ENCODE data around the gene BABAM2.
"Not testable (repeated sequence)": the region's sequence is repeated elsewhere in the genome, so short reads cannot be mapped to it uniquely, and the experiment has no call there.

Gene BABAM2

GRCh38 chr2:28080911-28081310, 190.4 kb downstream of the BABAM2 start:
- DNase-seq (ENCODE audit: low spot score): no peak

GRCh38 chr2:28082131-28082530, 191.6 kb downstream of the BABAM2 start:
- no peak for DNase-seq (ENCODE audit: low spot score)

DNA sequence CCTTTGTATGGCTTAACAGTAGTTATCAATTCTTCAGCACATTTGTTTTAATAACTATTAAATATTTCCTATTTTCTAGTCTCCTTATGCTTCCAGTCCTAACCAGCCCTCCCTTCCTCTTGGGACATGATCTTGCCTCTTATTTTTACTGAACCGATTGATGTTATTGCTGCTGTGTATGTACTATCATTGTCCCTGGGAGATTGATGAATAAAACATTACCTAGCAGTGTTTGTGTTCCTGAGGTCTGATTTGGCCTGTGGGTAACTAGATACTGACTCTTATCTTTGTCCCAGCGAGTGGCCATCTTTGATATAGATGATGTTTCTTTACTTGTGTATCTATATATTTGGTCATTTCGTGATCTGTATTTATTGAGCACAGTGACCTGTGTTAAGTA, 192.9 kb downstream of the BABAM2 start:
- DNase-seq (ENCODE audit: low spot score): no peak

GRCh38 chr2:28084564-28084963, 194.0 kb downstream of the BABAM2 start:
- DNase-seq (ENCODE audit: low spot score): no peak

DNA sequence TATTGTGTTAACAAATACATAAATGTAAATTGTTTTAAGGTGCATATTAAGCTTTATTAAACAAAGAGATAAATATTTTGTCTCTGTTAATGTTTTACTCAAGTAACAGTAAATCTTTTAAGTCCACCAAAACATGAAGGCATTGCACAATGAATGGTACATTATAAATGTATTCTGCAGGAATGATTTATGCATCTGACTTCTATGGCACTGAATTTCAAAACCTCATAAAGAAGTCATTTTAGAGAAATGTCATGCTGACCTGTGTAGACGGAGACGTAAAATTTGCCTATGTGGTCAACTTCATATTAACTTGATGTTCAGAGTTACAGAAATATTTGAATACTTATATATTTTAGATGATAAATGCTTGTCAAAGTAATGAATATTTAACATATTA, 194.7 kb downstream of the BABAM2 start:
- DNase-seq (ENCODE audit: low spot score): no peak

- no peak for DNase-seq (ENCODE audit: low spot score)
Observed at GRCh38 chr2:28086611-28087010, 196.1 kb downstream of the BABAM2 start.

GRCh38 chr2:28088970-28089369, 198.4 kb downstream of the BABAM2 start:
- DNase-seq (ENCODE audit: low spot score): no peak

DNA sequence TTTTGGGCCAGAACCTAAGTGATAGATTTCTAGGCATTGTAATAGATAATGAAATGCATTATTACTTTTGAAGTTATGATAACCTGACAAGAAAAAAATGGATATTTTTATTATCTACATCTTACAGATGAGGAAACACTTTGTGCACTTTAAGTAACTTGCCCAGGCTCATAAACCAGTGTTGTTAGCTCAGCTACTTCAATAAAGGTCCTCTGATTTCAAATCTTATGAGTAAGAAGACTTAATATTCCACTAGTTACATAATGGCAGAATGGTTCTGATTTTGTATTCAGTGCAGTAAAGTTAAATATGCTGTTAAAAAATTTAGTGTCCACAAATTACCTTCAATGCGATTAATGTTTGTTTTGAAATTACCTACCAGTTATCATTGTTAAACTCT, 199.0 kb downstream of the BABAM2 start:
- DNase-seq (ENCODE audit: low spot score): no peak

GRCh38 chr2:28093308-28093707, 202.8 kb downstream of the BABAM2 start:
- DNase-seq (ENCODE audit: low spot score): no peak

DNA sequence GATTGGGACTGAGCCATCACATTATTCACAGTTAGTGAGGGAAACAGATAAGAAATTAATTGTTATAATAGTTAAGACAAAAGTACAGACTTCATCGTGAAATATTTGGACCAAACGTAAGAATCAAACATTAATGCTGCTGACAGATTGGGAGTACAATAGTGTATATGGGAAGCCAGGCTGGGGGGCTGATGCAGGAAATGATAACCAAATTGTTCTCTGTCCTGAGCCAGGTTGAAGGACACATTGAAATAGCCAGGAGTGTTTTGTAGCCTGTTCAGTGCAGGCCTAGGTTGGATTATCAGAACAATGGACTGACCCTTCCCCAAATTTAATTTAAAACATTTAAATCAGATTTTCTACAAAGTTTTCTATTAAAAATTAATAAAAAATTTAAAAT, 203.2 kb downstream of the BABAM2 start:
- DNase-seq (ENCODE audit: low spot score): no peak

DNA sequence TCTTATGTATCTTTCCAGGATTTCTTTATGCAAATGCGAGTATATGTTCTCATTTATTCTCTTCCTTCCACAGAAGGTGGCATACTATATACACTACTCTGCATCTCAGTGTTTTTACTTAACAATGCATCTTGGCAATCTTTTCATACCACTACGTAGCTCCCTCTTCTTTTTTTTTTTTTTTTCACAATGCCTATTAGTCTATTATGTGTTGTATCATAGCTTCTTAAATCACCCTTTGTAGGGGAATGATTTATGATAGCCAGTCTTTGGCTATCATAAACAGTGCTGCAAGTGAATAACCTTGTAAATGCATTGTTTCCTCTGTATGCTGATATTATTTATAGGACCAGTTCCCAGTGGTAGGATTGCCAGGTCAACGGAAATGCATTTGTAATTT, 204.2 kb downstream of the BABAM2 start:
- no peak for DNase-seq (ENCODE audit: low spot score)

GRCh38 chr2:28095622-28096021, 205.1 kb downstream of the BABAM2 start:
- DNase-seq (ENCODE audit: low spot score): no peak

- no peak for DNase-seq (ENCODE audit: low spot score)
Observed at GRCh38 chr2:28096421-28096820, 205.9 kb downstream of the BABAM2 start.

GRCh38 chr2:28098501-28099225, 208.1 kb downstream of the BABAM2 start:
- no peak for DNase-seq (ENCODE audit: low spot score)

DNA sequence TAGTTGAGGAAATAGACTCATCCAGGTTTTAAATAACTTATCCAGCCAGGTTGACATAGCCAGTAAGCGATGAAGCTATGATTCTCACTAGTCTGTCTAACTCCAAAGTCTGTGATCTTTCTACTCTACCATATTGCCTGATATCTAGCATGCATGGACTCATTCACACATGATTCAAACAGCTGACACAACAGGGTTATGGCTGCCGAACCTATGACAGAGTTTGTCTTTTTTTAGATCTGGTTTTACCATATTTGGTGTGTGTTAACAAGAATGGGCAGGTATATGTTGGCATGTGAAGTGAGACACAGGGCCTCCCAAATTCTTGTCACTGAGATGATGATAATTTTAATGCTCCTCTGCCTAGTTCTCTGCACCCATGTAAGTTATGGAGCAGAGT, 210.6 kb downstream of the BABAM2 start:
- no peak for DNase-seq (ENCODE audit: low spot score)

GRCh38 chr2:28101892-28102291, 211.4 kb downstream of the BABAM2 start:
- DNase-seq (ENCODE audit: low spot score): no peak

GRCh38 chr2:28102455-28102874, 211.9 kb downstream of the BABAM2 start:
- no peak for DNase-seq (ENCODE audit: low spot score)

DNA sequence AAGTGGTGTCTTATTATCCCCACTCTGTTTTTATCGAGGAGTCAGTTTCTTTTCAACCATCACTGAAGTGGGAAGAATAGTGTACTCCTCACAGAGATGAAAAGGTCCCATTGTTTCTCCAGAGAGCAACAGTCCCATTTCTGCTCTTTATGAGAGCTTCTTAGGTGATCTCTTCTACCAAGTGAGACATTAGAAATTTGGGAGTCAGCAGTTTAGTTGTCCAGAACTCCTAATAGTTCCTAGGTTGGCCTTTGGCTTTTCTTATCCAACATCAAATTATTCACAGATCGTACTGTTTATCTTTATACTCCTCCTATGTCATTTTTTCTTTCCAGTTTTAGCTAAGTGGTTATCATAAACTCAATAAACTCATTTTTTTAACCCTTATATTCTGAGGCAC, 213.1 kb downstream of the BABAM2 start:
- no peak for DNase-seq (ENCODE audit: low spot score)

DNA sequence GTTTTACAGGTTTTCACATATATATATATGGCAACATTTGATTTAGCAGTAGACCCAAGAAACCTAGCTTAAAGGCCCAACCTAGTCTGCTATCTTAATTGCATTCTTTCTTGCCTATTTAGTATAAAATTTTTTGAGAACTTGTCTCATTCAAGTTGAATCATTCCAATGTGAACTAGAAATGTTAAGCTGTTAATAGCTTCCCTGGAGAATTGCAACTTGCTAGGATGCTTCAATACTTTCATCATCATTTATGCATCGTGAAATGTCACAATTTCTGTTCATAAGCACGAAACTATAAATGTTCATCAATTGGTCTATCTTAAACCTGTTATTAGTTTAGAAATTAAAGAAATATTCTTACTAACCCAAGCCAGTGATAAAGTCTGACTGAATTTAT, 217.6 kb downstream of the BABAM2 start:
- DNase-seq (ENCODE audit: low spot score): no peak

- not testable (repeated sequence) for DNase-seq (ENCODE audit: low spot score)
Observed at GRCh38 chr2:28113771-28114170, 223.2 kb downstream of the BABAM2 start.

DNA sequence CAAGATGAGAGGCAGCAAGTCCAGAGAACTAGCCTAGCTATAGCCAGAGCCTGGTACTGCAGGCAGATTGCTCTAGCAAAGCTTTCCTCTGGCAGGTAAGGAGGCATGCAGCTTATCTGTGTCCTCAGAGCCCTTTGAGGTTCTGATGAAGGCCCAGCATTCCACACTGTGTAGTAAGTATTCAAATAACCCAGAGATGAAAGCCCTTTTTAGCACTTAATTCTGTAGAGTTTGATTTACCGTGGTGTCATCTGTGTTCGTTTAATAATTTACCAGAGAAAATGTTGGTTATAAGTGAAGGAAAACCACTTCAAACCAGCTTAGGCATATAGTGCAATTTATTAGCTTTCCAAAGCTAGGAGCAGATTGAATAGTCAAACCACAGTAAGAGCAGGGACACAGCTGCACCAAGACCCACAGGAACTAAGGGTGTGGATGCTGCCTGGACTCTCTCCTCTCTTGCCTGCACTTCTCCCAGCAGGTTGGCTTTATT, 226.6 kb downstream of the BABAM2 start:
- no peak for DNase-seq (ENCODE audit: low spot score)

- no peak for DNase-seq (ENCODE audit: low spot score)
Observed at GRCh38 chr2:28119631-28120030, 229.1 kb downstream of the BABAM2 start.

- DNase-seq (ENCODE audit: low spot score): no peak
Observed at GRCh38 chr2:28128281-28128950, 237.9 kb downstream of the BABAM2 start.
